Measurements from ENCODE around the gene PHACTR1.

Gene PHACTR1

DNA sequence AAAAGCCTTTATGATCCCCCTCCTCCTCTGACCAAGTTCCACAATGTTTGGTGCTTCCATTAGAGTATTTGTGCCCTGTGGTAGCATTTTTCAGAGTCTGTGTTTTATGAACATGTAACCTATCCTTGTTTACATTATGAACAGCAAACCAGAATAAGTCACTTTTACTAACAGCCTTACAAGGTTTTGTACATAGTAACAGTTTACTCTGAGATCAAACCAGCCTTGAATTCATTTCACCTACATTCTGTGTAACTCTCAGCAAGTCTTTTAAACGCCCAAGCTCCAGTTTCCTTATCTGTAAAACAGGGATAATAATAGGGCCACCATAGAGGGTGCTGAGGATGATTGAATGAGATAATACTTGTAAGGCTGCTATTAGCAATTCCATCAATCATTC, 175.0 kb downstream of the PHACTR1 start:
- H3K4me3 ChIP-seq (ENCODE audit: low read depth, low read length): no peak overlapping the region
- DNase-seq (ENCODE audit: low read depth): no peak
- TF ChIP-seq, protein P1, sequence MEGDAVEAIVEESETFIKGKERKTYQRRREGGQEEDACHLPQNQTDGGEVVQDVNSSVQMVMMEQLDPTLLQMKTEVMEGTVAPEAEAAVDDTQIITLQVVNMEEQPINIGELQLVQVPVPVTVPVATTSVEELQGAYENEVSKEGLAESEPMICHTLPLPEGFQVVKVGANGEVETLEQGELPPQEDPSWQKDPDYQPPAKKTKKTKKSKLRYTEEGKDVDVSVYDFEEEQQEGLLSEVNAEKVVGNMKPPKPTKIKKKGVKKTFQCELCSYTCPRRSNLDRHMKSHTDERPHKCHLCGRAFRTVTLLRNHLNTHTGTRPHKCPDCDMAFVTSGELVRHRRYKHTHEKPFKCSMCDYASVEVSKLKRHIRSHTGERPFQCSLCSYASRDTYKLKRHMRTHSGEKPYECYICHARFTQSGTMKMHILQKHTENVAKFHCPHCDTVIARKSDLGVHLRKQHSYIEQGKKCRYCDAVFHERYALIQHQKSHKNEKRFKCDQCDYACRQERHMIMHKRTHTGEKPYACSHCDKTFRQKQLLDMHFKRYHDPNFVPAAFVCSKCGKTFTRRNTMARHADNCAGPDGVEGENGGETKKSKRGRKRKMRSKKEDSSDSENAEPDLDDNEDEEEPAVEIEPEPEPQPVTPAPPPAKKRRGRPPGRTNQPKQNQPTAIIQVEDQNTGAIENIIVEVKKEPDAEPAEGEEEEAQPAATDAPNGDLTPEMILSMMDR (IDR thresholded peaks at IDR 0.05; ENCODE audit: control insufficient read depth, extremely low read depth, insufficient read depth): no peak

DNA sequence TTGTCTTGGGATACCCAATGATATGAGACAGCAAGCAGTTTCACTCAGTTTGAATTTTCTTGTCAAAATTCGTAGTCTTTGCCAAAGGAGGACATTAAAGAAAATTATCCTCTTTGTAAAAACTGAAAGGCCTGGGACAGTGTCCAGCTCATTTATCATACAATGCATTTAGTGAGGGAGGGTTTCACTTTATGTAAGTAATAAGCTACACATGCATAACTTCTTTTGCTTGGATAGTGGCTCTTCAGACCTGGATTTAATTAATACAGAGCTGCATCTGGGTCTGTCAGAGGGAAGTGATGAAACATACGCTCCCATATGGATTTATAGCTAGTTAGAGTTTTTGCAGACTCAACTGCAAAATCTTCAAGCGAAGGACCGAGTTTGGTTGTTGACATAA, 175.6 kb downstream of the PHACTR1 start:
- no peak for DNase-seq (ENCODE audit: low read depth)
- H3K4me3 ChIP-seq (ENCODE audit: low read depth, low read length): no peak overlapping the region
- TF ChIP-seq, protein P1 (IDR thresholded peaks at IDR 0.05; ENCODE audit: control insufficient read depth, extremely low read depth, insufficient read depth): no peak

DNA sequence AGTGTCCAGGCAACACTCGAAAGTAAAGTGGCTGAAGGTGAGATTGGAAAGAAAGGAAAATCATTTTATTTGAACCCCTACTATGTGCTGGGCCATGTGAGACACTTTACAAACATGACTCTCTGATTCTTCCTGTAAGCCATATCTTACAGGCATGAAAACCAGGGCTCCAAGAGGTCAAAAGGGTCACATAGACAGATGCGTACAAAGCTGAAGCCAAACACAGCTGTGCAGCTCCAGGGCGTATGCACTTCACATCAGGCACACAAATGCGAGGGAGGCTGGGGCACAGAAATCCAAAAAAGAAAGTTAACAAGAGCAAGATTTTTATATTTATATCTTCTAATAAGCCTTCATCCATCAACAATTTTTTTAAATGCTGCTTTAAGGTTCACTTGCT, 176.5 kb downstream of the PHACTR1 start:
- TF ChIP-seq, protein P1 (IDR thresholded peaks at IDR 0.05; ENCODE audit: control insufficient read depth, extremely low read depth, insufficient read depth): no peak
- no peak for DNase-seq (ENCODE audit: low read depth)
- H3K4me3 ChIP-seq (ENCODE audit: low read depth, low read length): no peak overlapping the region

DNA sequence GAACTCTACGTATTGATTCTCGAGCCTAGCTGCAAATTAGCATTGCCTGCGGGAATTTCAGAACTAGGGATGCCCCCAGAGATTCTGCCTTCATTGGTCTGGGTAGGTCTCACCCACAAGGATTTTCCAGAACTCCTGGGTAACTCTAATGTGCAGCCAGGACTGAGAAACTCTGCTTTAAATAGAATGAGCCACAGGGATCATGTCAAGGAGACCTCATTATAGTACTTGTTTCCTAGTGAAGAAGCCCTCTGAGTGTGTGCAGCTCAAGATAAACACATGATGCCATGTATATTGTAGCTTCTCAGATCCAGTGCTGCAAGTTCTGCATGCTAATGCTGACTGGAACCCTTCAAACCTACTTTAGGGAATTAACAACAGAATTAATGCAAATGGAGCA, 179.2 kb downstream of the PHACTR1 start:
- DNase-seq (ENCODE audit: low read depth): no peak
- no peak overlapping the region for H3K4me3 ChIP-seq (ENCODE audit: low read depth, low read length)
- TF ChIP-seq, protein P1 (IDR thresholded peaks at IDR 0.05; ENCODE audit: control insufficient read depth, extremely low read depth, insufficient read depth): no peak

DNA sequence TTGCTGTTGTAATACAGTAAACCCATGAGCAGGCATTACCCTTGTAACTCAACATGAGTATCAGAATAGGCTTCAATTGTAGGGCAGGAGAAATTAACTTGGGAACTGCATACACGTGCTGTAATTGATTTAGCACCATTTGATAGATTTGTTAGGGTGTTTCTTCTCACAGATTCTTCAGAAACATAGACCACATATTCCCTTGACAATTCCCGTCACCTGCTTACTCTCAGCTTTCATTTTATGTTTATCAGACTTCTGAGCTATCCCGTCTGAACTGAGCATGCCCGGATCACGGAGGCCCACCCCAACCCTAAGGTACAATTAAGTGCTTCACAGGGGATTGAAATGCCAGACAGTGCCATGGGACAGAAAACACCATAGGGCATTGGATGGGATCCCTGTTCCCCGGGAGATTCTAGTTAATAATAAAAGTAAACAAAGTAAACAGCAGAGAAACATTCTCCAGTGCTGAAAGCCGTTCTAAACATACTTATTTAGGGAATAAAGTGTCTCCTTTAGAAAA, 179.7 kb downstream of the PHACTR1 start:
- TF ChIP-seq, protein P1 (IDR thresholded peaks at IDR 0.05; ENCODE audit: control insufficient read depth, extremely low read depth, insufficient read depth): no peak
- no peak for DNase-seq (ENCODE audit: low read depth)
- no peak overlapping the region for H3K4me3 ChIP-seq (ENCODE audit: low read depth, low read length)

DNA sequence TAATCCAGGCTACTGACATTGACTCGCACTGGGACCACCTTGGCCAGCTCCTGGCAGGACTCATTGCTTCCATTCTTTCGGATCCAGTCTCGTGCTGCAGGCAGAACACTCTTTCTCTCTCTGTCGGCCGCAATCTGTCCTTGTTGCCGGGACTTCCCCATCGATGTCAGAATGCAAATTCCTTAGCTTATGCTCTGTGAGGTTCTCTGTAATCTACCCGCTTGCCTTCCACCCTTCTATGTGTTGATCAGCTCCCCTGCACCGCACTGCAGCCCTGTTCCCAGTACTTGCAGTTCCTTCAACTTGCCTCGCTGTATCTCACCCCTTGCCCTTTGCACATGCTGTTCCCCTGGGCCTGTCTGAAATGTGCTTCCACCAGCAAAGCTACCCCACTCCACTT, 182.0 kb downstream of the PHACTR1 start:
- H3K4me3 ChIP-seq (ENCODE audit: low read depth, low read length): no peak overlapping the region
- TF ChIP-seq, protein P1 (IDR thresholded peaks at IDR 0.05; ENCODE audit: control insufficient read depth, extremely low read depth, insufficient read depth): no peak
- DNase-seq (ENCODE audit: low read depth): no peak

Measured in LNCaP clone FGC (cell line).